ENCODE measurements around the gene PAPPA2.

- TF ChIP-seq CTCF (conservative IDR thresholded peaks at IDR 0.05) (no peak), ZFX (IDR thresholded peaks at IDR 0.05) (no peak)
Observed at GRCh38 chr1:176741181-176741580, 278.2 kb downstream of the PAPPA2 start.
